Suprapubic skin (tissue), 4 donors: Measurements from ENCODE around the gene RPTOR. TPM values are rescaled to one million over a fixed set of nuclear protein-coding genes. Genes with fewer than 3 reads are reported as not detected.
"Not testable (repeated sequence)": the region's sequence is repeated elsewhere in the genome, so short reads cannot be mapped to it uniquely, and the experiment has no call there.

Source experiments
- DNase-seq, 2 donors: peaks; one replicate each; pipeline ENCODE4 v3.0.0-alpha.2; 2019; ENCODE audit warnings: low spot score in 2 of 2
- H3K27ac ChIP-seq: fragments of 200-600 bp; sonication (generic); one replicate; pipeline ENCODE4 v1.5.1; 2019
- H3K27me3 ChIP-seq: fragments of 200-600 bp; sonication (generic); one replicate; pipeline ENCODE4 v1.5.1; 2019
- H3K36me3 ChIP-seq: fragments of 200-600 bp; sonication (generic); one replicate; pipeline ENCODE4 v1.5.1; 2019
- H3K4me1 ChIP-seq: fragments of 200-600 bp; sonication (generic); one replicate; pipeline ENCODE4 v1.5.1; 2019
- H3K4me3 ChIP-seq: fragments of 200-600 bp; sonication (generic); one replicate; pipeline ENCODE4 v1.5.1; 2019; ENCODE audit warnings: mild to moderate bottlenecking
- H3K9me3 ChIP-seq: fragments of 200-600 bp; sonication (generic); one replicate; pipeline ENCODE4 v1.5.1; 2019
- CTCF ChIP-seq, 2 donors: fragments of 200-600 bp in 1 of 2; fragments of 450-650 bp in 1 of 2; sonication (generic) in 1 of 2; IDR thresholded peaks; one replicate each; pipeline ENCODE4 v1.5.1; 2016 to 2019; ENCODE audit warnings: antibody characterized with exemption in 2 of 2, mild to moderate bottlenecking in 1 of 2, moderate library complexity in 1 of 2
- EP300 ChIP-seq: sonication (generic); formaldehyde crosslinking; IDR thresholded peaks from one replicate; pipeline ENCODE4 v1.6.1; 2017; ENCODE audit warnings: antibody characterized with exemption
- POLR2A ChIP-seq, 2 donors: fragments of 450-650 bp; IDR thresholded peaks; one replicate each; pipeline ENCODE4 v1.6.1; 2017; ENCODE audit warnings: antibody characterized with exemption in 2 of 2, mild to moderate bottlenecking in 2 of 2, moderate library complexity in 2 of 2
- POLR2AphosphoS5 ChIP-seq, 3 donors: sonication (generic); formaldehyde crosslinking; IDR thresholded peaks; one replicate each; pipeline ENCODE4 v1.6.1; 2017; ENCODE audit warnings: antibody characterized with exemption in 3 of 3
- WGBS: methylation state at CpG from one replicate; pipeline ENCODE4 v1.1.5; 2018; 5-methylcytosine and 5-hydroxymethylcytosine counted together
- total RNA-seq, 4 donors: library from RNA; depleted of rRNA; stranded (reverse); fragments of >200 nt; gene quantifications; one replicate each; pipeline ENCODE4 v1.1.0, GENCODE V29; 2016

The RPTOR gene
- total RNA-seq, 4 donors from 2014 or later: 45.8 to 84.6 (median 53.0) TPM

GRCh38 chr17:80619535-80620235, 75.0 kb downstream of the RPTOR start:
- H3K9me3 ChIP-seq: no peaks in the 10 kb centered on the region
- H3K27me3 ChIP-seq: no peaks in the 10 kb centered on the region
- WGBS: 88% methylated on average over 8 of the region's 9 CpGs
- H3K4me1 ChIP-seq: no peaks in the 10 kb centered on the region
- H3K27ac ChIP-seq: no peak overlapping the region
- DNase-seq: no peak
- H3K4me3 ChIP-seq: no peak overlapping the region
- H3K36me3 ChIP-seq: no peaks in the 10 kb centered on the region
- TF ChIP-seq POLR2A (IDR thresholded peaks at IDR 0.05) (no peak), POLR2AphosphoS5 (IDR thresholded peaks at IDR 0.05) (no peak), EP300 (no peak), CTCF (IDR thresholded peaks at IDR 0.05) (no peak)

- 72% methylated on average over 20 of the region's 25 CpGs for WGBS
- peaks cover 2% of the 10 kb centered on the region for H3K36me3 ChIP-seq
- H3K27me3 ChIP-seq: no peaks in the 10 kb centered on the region
- no peaks in the 10 kb centered on the region for H3K4me1 ChIP-seq
- DNase-seq: no peak
- H3K9me3 ChIP-seq: no peaks in the 10 kb centered on the region
- no peak overlapping the region for H3K27ac ChIP-seq
- TF ChIP-seq EP300 (no peak), POLR2A (IDR thresholded peaks at IDR 0.05) (no peak), CTCF (IDR thresholded peaks at IDR 0.05) (no peak), POLR2AphosphoS5 (IDR thresholded peaks at IDR 0.05) (no peak)
- H3K4me3 ChIP-seq: no peak overlapping the region
These were observed 76.8 kb downstream of the RPTOR start for GRCh38 chr17:80621335-80621996.

GRCh38 chr17:80621997-80622357, 77.3 kb downstream of the RPTOR start:
- DNase-seq: no peak
- Histone ChIP-seq H3K4me3 (no peak overlapping the region), H3K36me3 (peaks cover 5% of the 10 kb centered on the region), H3K9me3 (no peaks in the 10 kb centered on the region), H3K4me1 (no peaks in the 10 kb centered on the region), H3K27me3 (no peaks in the 10 kb centered on the region), H3K27ac (no peak overlapping the region)
- no peak for TF ChIP-seq POLR2A (IDR thresholded peaks at IDR 0.05)
- TF ChIP-seq POLR2AphosphoS5 (IDR thresholded peaks at IDR 0.05): no peak
- no peak for TF ChIP-seq EP300
- TF ChIP-seq CTCF (IDR thresholded peaks at IDR 0.05): no peak
- 47% methylated on average over 3 of the region's 3 CpGs for WGBS

GRCh38 chr17:80624864-80625263, 80.2 kb downstream of the RPTOR start:
- H3K9me3 ChIP-seq: no peaks in the 10 kb centered on the region
- H3K27ac ChIP-seq: no peak overlapping the region
- H3K4me1 ChIP-seq: no peaks in the 10 kb centered on the region
- no peak for DNase-seq
- H3K36me3 ChIP-seq: peaks cover 6% of the 10 kb centered on the region
- H3K27me3 ChIP-seq: no peaks in the 10 kb centered on the region
- TF ChIP-seq POLR2A (IDR thresholded peaks at IDR 0.05): no peak
- TF ChIP-seq CTCF (IDR thresholded peaks at IDR 0.05): no peak
- TF ChIP-seq POLR2AphosphoS5 (IDR thresholded peaks at IDR 0.05): no peak
- no peak for TF ChIP-seq EP300
- H3K4me3 ChIP-seq: no peak overlapping the region
- WGBS: 95% methylated on average over 14 of the region's 14 CpGs

- TF ChIP-seq EP300: no peak
- TF ChIP-seq POLR2AphosphoS5 (IDR thresholded peaks at IDR 0.05): no peak
- no peak for TF ChIP-seq CTCF (IDR thresholded peaks at IDR 0.05)
- no peak for TF ChIP-seq POLR2A (IDR thresholded peaks at IDR 0.05)
- no peaks in the 10 kb centered on the region for H3K4me1 ChIP-seq
- H3K36me3 ChIP-seq: peaks cover 6% of the 10 kb centered on the region
- H3K27me3 ChIP-seq: no peaks in the 10 kb centered on the region
- no peak overlapping the region for H3K27ac ChIP-seq
- H3K9me3 ChIP-seq: no peaks in the 10 kb centered on the region
- DNase-seq: no peak
- 89% methylated on average over 14 of the region's 14 CpGs for WGBS
- no peak overlapping the region for H3K4me3 ChIP-seq
These were observed 81.0 kb downstream of the RPTOR start for GRCh38 chr17:80625627-80626026.

GRCh38 chr17:80628881-80629280, 84.2 kb downstream of the RPTOR start:
- not testable (repeated sequence) for H3K4me3 ChIP-seq, H3K27ac ChIP-seq, H3K27me3 ChIP-seq, H3K36me3 ChIP-seq, H3K4me1 ChIP-seq, DNase-seq, H3K9me3 ChIP-seq
- 90% methylated on average over 7 of the region's 7 CpGs for WGBS
